Hematopoietic multipotent progenitor cell treated with erythropoietin and hydrocortisone succinate and interleukin-3 and kit ligand, for 4 days (in vitro differentiated cells): ENCODE measurements around the gene TMEM132E.
"Not testable (repeated sequence)": the region's sequence is repeated elsewhere in the genome, so short reads cannot be mapped to it uniquely, and the experiment has no call there.

ENCODE experiments used
- DNase-seq: peaks from one replicate; pipeline ENCODE4 v3.0.0-alpha.2; 2015

TMEM132E gene

GRCh38 chr17:34579017-34579946 lies at the start of gene TMEM132E:
TSS of gene TMEM132E (plus strand) at chr17:34579582. CDS start at chr17:34581077, 1,495 bp downstream.
- peak; percentile 37 for DNase-seq

GRCh38 chr17:34530918-34531317 lies 48.5 kb upstream of the TMEM132E start:
- DNase-seq, result no peak

DNA sequence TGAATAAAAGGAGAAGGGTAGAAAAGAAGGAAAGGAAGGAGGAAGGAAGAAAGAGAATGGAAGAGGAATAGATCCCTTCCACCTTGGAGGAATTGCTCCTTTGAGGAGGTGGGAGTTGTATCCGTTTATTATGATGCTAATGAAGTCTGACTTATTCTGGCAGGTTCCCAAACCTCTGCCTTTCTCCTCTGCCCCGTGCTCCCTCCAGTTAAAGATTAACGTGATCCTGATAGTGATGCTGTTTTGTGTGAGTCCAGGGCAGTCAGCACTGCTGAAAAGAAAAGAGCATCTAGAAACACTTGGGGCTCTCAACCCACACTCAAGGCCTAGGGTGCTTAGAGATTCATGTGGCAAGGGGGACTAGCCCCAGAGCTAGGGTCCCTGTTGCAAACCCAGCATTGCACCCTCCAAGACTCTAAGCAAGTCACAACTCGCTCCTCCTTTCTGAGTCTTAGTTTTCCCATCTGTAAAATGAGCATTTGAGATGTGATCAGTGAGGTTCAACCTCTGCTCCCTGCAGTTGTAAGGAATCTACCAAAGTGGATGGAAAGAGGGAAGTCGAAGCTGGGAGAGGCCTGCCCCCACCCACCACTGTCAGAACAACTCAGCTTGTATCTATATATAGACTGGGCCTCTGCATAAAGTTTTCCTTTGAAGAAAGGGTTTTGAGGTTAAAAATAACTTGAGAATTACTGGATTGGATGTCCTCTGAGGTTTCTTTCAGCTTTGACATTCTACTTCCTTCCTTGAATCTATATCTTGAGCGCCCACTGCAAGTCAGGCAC lies 46.9 kb upstream of the TMEM132E start:
- no peak for DNase-seq

GRCh38 chr17:34533806-34534527 lies 45.4 kb upstream of the TMEM132E start:
- DNase-seq, result no peak

DNA sequence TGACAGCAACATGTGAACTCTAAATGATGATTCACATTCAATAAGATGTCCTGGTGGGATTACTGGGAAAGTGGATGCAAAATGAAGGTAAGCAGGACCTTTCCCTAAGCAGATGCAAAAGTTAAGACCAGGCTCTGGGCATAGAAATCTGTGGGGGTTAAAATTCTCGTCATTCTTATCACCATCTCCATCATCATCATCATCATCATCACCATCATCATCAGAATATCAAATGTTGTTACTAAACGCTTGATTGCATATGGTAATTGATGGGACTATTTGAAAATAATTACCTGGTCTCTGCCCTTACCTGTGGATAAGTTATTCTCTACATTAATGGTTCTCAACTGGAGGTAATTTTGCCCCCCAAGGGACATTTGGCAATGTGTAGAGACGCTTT lies 41.9 kb upstream of the TMEM132E start:
- no peak for DNase-seq

GRCh38 chr17:34538582-34538981 lies 40.8 kb upstream of the TMEM132E start:
- not testable (repeated sequence) for DNase-seq

DNA sequence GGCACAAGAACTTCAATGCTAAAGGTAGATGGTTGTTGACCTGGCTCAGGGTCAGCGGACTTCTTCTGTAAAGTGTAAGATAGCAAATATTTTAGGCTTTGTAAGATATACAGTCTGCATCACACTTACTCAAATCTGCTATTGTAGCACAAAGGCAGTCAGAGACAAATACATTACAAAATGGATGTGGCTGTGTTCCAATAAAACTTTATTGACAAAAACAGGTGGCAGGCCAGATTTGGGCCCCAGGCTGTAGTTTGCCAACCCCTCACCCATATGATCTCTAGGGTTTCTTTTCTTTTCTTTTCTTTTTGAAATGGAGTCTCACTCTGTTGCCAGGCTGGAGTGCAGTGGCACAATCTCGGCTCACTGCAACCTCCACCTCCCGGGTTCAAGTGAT lies 39.5 kb upstream of the TMEM132E start:
- no peak for DNase-seq

DNA sequence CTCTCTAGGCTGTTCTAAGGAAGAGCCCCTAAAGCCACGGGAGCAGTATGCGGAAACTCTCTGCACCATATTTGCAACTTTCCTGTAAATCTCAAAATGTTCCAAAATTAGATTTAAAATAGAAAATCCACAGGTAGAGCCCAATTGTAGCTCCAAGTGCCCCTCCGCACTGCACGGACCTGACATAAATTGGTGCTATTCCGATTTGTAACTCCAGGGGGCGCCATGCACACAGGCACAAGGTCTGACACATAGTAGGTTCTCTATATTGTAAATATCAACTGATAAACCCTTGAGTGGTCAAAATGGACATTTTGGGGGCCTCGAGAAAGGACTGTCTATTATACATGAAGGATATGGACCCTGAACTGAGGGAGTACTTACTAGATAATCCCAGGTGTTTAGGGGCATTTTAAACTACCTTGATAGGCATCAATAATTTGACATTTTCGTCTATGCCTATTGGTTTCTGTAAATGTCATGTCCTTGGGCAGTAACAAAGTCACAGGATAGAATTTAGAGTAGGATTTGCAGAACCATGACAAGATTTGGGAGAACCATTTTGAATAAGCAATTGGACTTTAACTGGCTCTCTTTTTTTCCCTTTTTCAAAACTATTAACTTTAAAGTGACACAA lies 36.6 kb upstream of the TMEM132E start:
- DNase-seq, result peak; percentile 51

- no peak for DNase-seq
These were observed 31.8 kb upstream of the TMEM132E start for GRCh38 chr17:34547453-34548063.

DNA sequence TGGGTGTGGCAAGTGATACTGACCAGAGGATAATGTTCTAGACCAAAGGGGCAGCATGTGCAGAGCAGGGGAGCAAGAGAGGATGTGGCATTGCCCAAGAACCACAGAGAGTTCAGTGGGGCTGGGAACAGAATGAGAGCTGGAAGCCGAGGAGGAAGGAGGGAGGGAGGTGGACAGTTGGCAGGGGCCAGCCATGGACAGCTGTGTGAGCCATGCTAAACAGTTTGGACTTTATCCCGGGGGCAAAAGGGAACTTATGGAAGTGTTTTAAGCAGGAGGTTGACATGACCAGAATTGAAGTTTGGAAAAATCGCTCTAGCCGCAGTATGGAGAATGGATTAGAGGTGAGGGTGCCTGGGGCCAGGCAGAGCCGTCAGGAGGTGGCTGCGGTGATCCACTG lies 29.4 kb upstream of the TMEM132E start:
- no peak for DNase-seq

GRCh38 chr17:34553907-34554306 lies 25.5 kb upstream of the TMEM132E start:
- DNase-seq, result no peak

DNA sequence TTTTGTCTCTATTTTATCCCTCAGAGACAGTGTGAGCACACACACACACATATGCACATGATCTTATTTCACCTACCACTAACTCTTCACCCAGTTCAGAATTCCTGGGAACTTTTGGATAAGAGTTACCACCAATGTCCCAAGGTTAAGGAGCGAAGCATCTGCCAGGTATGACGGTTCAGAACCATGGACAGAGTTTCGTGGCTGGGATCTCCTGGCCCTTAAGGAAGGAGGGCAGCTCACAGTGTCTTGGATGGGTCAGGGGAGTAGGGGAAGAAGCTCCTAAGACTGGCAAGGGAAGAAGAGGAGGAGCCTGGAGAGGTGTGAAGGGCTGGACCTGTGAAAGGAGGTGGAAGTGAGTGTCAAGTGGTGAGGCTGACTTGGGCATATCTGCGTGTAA lies 23.0 kb upstream of the TMEM132E start:
- peak; percentile 42 for DNase-seq

DNA sequence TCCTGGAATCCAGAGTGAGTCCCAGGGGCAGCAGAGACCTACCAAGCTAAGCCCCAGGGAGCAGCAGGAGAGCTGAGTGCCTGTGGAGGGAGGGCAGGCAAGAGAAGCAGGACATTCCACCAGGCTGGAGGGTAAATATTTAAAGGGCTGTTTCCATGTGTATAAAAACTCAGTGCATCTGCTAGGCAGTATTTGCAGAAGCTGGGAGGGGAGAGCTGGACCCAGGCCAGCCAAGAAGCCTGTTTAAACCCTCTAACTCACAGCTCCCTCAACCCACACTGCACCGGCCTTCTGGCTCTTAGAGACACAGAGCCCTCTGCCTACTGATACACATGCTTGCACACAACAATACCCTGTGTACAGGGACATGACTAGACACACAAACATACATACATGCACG lies 22.5 kb upstream of the TMEM132E start:
- DNase-seq, result no peak

DNA sequence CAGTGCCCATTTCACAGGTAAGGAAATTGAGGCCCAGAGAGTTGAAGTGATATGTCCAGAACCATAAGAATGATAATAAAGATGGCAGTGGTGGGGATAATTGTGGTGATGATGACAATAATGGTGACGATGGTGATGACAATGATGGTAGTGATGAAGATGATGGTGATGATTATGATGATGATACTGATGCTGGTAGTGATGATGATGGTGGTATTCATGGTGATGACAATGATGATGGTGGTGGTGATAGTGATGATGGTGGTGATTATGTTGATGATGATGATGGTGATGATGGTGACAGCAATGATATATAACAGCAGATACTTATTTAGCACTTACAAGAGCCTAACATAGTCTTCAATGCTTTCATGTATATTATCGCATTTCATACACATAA lies 18.1 kb upstream of the TMEM132E start:
- no peak for DNase-seq

GRCh38 chr17:34562387-34562786 lies 17.0 kb upstream of the TMEM132E start:
- peak; percentile 44 for DNase-seq

DNA sequence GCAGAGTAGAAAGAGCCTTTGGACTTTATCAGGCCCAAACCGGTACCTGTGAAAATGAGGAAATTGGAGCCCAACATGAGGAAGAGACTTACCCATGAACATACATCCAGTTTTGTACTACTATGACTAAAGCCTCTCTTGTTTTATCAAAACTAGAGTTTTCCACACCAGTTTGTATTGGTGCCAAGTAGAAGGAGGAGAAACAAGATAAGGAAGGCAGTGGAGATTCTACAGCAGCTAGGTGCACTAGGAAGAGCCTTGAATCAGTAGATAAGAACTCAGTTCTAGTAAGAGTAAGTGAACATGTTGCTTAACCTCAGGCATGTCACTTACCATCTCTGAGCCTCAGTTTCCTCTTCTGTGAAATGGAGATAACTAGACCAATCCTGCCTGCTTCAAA lies 13.7 kb upstream of the TMEM132E start:
- DNase-seq, result peak; percentile 62

GRCh38 chr17:34566201-34566600 lies 13.2 kb upstream of the TMEM132E start:
- DNase-seq, result no peak

- no peak for DNase-seq
These were observed 12.5 kb upstream of the TMEM132E start for GRCh38 chr17:34566873-34567272.

DNA sequence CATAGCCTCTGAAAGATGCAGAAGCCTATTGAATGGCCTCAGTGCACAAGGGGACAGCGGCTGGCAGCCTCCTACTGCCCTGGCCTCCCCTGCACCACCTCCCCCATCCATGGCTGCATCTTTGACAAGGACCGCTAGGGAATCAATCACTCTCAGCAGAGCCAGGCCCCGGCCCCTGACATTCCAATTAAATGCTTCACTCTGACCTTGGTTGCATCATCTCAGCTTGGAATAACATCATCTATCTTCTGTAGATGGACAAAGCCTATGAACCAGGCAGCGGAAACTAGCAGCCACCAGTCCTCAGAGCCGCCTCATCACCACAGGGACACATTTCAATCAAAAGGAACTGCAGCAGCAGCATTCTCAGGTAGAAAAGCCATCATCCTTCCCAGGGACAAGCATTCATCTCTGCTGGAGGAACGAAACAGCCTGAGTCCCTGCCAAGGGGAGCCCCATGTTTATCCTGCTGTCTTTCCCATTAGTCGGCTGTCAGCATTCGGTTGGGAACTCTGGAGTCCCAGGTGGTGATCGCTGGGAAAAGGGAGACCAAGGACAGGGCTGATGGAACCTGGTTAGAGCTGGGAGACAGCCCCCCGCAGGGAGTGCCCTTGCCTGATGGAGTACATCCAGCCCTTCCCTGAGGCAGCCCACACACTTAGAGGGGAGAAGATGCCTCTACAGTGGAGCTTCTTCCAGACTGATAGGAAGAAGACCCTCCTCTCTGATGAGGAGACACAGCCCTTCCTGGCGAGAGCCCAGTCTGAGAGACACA lies 11.5 kb upstream of the TMEM132E start:
- no peak for DNase-seq

DNA sequence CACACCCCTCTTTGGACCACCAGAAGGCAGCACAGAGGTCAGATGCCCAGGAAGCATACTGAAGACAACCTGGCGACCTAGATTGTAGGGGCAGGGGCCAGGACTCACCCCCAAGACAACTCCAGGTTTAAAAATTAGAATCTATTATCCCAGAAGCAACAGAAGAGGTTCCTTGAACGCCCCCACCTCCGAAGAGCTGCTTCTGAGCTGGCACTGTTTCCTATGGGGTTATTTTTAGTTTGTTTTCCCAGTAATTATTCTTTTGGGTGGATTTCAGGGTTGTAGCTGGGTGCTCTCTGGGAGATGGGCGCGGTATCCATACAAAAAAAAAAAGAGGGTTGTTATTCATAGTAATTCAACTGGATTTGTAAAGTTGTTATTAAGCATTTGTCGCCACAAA lies 10.4 kb upstream of the TMEM132E start:
- no peak for DNase-seq

- no peak for DNase-seq
These were observed 9.8 kb upstream of the TMEM132E start for GRCh38 chr17:34569591-34569990.

- DNase-seq, result no peak
These were observed 8.9 kb upstream of the TMEM132E start for GRCh38 chr17:34570506-34570905.
